K562 (cell line): Measurements from ENCODE around the gene SAMD9. TPM values are rescaled to one million over a fixed set of nuclear protein-coding genes. Genes with fewer than 3 reads are reported as not detected.

Source experiments
- polyA plus RNA-seq, 8 experiments: library from polyadenylated mRNA; depleted of rRNA in 4 of 8; stranded (reverse) in 5 of 8; unstranded in 3 of 8; fragments of >200 nt; fragmentation: Nextera tagmentation in 2 of 8; fragmentation: Illumina TruSeq in 1 of 8; extraction: Ambion mirVana in 2 of 8; extraction: Trizol in 1 of 8; gene quantifications; 2 replicates each; pipeline versions ENCODE4 v1.2.1 to v1.2.3, GENCODE V29; 2011 to 2014; ENCODE audit warnings: inconsistent platforms in 1 of 8, missing spikeins in 1 of 8
- total RNA-seq, 7 experiments: library from RNA; depleted of rRNA in 6 of 7; stranded (reverse); fragments of >200 nt in 6 of 7; fragmentation: Illumina TruSeq in 2 of 7; extraction: Trizol in 2 of 7; gene quantifications; 2 replicates each; pipeline versions ENCODE4 v1.2.1 to v1.2.3, GENCODE V29; 2011 to 2021; ENCODE audit warnings: low replicate concordance in 1 of 7
- TF ChIP-seq, protein P1 (sequence below): fragments of 200-600 bp; sonication (generic); IDR thresholded peaks from one replicate; pipeline ENCODE4 v1.6.1; 2012; ENCODE audit warnings: mild to moderate bottlenecking, low read depth, low read length, inconsistent platforms

Gene SAMD9
- total and polyA plus RNA-seq, 9 of the 15 experiments (the other 6 are each of a cell fraction or from before 2014, with no cell fraction given) = 1.0 to 4.0 (median 1.9) TPM

DNA sequence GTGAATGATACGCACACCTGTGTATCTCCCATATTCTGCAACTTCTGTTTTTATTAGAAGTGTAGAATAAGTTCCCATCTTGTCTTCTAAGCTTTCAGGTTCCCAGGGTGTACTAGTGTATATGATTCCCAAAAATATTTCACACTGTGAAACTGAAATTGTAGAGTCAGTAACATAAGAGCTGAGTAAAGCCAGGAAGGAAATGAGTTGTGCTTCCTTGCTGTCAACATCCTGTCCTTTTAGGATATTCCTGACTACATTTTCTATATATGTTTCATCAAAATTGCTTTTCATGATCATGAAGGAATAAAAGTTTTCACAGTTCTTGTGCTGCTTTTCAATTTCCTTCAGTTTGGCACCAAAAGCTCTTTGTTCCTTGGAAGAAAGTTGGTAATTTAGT is 15.2 kb upstream of the SAMD9 start (continued):
- TF ChIP-seq, protein P1, sequence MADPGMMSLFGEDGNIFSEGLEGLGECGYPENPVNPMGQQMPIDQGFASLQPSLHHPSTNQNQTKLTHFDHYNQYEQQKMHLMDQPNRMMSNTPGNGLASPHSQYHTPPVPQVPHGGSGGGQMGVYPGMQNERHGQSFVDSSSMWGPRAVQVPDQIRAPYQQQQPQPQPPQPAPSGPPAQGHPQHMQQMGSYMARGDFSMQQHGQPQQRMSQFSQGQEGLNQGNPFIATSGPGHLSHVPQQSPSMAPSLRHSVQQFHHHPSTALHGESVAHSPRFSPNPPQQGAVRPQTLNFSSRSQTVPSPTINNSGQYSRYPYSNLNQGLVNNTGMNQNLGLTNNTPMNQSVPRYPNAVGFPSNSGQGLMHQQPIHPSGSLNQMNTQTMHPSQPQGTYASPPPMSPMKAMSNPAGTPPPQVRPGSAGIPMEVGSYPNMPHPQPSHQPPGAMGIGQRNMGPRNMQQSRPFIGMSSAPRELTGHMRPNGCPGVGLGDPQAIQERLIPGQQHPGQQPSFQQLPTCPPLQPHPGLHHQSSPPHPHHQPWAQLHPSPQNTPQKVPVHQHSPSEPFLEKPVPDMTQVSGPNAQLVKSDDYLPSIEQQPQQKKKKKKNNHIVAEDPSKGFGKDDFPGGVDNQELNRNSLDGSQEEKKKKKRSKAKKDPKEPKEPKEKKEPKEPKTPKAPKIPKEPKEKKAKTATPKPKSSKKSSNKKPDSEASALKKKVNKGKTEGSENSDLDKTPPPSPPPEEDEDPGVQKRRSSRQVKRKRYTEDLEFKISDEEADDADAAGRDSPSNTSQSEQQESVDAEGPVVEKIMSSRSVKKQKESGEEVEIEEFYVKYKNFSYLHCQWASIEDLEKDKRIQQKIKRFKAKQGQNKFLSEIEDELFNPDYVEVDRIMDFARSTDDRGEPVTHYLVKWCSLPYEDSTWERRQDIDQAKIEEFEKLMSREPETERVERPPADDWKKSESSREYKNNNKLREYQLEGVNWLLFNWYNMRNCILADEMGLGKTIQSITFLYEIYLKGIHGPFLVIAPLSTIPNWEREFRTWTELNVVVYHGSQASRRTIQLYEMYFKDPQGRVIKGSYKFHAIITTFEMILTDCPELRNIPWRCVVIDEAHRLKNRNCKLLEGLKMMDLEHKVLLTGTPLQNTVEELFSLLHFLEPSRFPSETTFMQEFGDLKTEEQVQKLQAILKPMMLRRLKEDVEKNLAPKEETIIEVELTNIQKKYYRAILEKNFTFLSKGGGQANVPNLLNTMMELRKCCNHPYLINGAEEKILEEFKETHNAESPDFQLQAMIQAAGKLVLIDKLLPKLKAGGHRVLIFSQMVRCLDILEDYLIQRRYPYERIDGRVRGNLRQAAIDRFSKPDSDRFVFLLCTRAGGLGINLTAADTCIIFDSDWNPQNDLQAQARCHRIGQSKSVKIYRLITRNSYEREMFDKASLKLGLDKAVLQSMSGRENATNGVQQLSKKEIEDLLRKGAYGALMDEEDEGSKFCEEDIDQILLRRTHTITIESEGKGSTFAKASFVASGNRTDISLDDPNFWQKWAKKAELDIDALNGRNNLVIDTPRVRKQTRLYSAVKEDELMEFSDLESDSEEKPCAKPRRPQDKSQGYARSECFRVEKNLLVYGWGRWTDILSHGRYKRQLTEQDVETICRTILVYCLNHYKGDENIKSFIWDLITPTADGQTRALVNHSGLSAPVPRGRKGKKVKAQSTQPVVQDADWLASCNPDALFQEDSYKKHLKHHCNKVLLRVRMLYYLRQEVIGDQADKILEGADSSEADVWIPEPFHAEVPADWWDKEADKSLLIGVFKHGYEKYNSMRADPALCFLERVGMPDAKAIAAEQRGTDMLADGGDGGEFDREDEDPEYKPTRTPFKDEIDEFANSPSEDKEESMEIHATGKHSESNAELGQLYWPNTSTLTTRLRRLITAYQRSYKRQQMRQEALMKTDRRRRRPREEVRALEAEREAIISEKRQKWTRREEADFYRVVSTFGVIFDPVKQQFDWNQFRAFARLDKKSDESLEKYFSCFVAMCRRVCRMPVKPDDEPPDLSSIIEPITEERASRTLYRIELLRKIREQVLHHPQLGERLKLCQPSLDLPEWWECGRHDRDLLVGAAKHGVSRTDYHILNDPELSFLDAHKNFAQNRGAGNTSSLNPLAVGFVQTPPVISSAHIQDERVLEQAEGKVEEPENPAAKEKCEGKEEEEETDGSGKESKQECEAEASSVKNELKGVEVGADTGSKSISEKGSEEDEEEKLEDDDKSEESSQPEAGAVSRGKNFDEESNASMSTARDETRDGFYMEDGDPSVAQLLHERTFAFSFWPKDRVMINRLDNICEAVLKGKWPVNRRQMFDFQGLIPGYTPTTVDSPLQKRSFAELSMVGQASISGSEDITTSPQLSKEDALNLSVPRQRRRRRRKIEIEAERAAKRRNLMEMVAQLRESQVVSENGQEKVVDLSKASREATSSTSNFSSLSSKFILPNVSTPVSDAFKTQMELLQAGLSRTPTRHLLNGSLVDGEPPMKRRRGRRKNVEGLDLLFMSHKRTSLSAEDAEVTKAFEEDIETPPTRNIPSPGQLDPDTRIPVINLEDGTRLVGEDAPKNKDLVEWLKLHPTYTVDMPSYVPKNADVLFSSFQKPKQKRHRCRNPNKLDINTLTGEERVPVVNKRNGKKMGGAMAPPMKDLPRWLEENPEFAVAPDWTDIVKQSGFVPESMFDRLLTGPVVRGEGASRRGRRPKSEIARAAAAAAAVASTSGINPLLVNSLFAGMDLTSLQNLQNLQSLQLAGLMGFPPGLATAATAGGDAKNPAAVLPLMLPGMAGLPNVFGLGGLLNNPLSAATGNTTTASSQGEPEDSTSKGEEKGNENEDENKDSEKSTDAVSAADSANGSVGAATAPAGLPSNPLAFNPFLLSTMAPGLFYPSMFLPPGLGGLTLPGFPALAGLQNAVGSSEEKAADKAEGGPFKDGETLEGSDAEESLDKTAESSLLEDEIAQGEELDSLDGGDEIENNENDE = no peak
